Lower leg skin (tissue), 3 donors: Measurements from ENCODE around the gene SYT1.

Experiments
- POLR2A ChIP-seq, 2 donors: fragments of 450-650 bp; IDR thresholded peaks; one replicate each; pipeline ENCODE4 v1.6.1; 2016 to 2017; ENCODE audit warnings: antibody characterized with exemption in 2 of 2, mild to moderate bottlenecking in 1 of 2, moderate library complexity in 1 of 2
- TF ChIP-seq, protein P1 (sequence below), 3 donors: fragments of 450-650 bp; IDR thresholded peaks; one replicate each; pipeline ENCODE4 v1.5.1; 2016; ENCODE audit warnings: antibody characterized with exemption in 3 of 3, mild to moderate bottlenecking in 3 of 3, moderate library complexity in 2 of 3

DNA sequence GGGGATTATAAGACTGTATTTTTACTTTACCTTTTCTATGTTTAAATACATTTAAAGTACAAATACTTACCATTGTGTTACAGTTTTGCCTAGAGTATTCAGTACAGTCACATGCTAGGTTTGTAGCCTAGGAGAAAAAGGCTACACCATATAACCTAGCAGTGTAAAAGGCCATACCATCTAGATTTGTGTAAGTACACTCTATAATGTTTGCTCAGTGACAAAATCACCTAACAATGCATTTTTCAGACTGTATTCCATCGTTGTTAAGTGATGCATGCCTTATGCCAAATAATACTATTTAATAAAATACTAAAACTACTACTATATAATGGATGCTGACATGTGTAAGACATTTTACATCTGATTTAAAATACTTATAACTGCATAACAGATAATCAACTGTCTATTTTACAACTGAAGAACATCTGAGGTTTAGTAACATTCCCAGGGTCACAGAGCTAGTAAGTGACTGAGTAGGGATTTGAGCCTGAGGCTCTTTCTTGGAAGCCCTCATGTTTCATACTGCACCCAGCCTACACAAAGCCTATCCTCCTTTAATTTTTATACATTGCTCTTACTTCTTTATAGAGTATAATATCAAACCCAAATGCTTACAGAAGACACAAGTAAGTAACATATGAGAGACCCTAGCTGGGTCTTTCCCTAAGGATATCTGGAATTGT, 296.8 kb downstream of the SYT1 start:
- TF ChIP-seq POLR2A (IDR thresholded peaks at IDR 0.05), result no peak
- TF ChIP-seq, protein P1, sequence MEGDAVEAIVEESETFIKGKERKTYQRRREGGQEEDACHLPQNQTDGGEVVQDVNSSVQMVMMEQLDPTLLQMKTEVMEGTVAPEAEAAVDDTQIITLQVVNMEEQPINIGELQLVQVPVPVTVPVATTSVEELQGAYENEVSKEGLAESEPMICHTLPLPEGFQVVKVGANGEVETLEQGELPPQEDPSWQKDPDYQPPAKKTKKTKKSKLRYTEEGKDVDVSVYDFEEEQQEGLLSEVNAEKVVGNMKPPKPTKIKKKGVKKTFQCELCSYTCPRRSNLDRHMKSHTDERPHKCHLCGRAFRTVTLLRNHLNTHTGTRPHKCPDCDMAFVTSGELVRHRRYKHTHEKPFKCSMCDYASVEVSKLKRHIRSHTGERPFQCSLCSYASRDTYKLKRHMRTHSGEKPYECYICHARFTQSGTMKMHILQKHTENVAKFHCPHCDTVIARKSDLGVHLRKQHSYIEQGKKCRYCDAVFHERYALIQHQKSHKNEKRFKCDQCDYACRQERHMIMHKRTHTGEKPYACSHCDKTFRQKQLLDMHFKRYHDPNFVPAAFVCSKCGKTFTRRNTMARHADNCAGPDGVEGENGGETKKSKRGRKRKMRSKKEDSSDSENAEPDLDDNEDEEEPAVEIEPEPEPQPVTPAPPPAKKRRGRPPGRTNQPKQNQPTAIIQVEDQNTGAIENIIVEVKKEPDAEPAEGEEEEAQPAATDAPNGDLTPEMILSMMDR (IDR thresholded peaks at IDR 0.05), result no peak
